COLO668 (cell line): ENCODE results near the gene ZFX.
"Not testable (repeated sequence)": the region's sequence is repeated elsewhere in the genome, so short reads cannot be mapped to it uniquely, and the experiment has no call there.

Experiments used
- DNase-seq: peaks from one replicate; lab custom pipeline; 2025; ENCODE audit not compliant: unreplicated experiment; lab: John Stamatoyannopoulos, UW

The ZFX gene

GRCh38 chrX:24150898-24151297, 1.4 kb downstream of the ZFX start:
- no peak for DNase-seq

GRCh38 chrX:24151513-24151912, 2.0 kb downstream of the ZFX start:
- no peak for DNase-seq

GRCh38 chrX:24153178-24153795, 3.8 kb downstream of the ZFX start:
- no peak for DNase-seq

GRCh38 chrX:24153796-24154189, 4.3 kb downstream of the ZFX start:
- DNase-seq: no peak

GRCh38 chrX:24154490-24155034, 5.0 kb downstream of the ZFX start:
- no peak for DNase-seq

GRCh38 chrX:24155747-24156146, 6.2 kb downstream of the ZFX start:
- DNase-seq: not testable (repeated sequence)

- no peak for DNase-seq
Observed at GRCh38 chrX:24156177-24156576, 6.6 kb downstream of the ZFX start.

GRCh38 chrX:24158881-24159280, 9.4 kb downstream of the ZFX start:
- no peak for DNase-seq

GRCh38 chrX:24166078-24166477, 16.5 kb downstream of the ZFX start:
- no peak for DNase-seq

- DNase-seq: no peak
Observed at GRCh38 chrX:24167719-24168472, 18.4 kb downstream of the ZFX start.

GRCh38 chrX:24168807-24169206, 19.3 kb downstream of the ZFX start:
- DNase-seq: no peak

- DNase-seq: no peak
Observed at GRCh38 chrX:24169211-24169610, 19.7 kb downstream of the ZFX start.

GRCh38 chrX:24173115-24173847, 23.8 kb downstream of the ZFX start:
- DNase-seq: no peak

- DNase-seq: no peak
Observed at GRCh38 chrX:24175276-24175675, 25.7 kb downstream of the ZFX start.

- DNase-seq: no peak
Observed at GRCh38 chrX:24178441-24178840, 28.9 kb downstream of the ZFX start.

GRCh38 chrX:24184018-24184417, 34.5 kb downstream of the ZFX start:
- no peak for DNase-seq

GRCh38 chrX:24186483-24186882, 37.0 kb downstream of the ZFX start:
- DNase-seq: no peak

- no peak for DNase-seq
Observed at GRCh38 chrX:24186986-24187385, 37.5 kb downstream of the ZFX start.

GRCh38 chrX:24189490-24189889, 40.0 kb downstream of the ZFX start:
- no peak for DNase-seq

GRCh38 chrX:24190500-24191156, 41.1 kb downstream of the ZFX start:
- no peak for DNase-seq

- DNase-seq: no peak
Observed at GRCh38 chrX:24196509-24196908, 47.0 kb downstream of the ZFX start.
